Glomerular endothelial cell (primary cell): ENCODE data around the gene WSB1. TPM values are rescaled to one million over a fixed set of nuclear protein-coding genes. Genes with fewer than 3 reads are reported as not detected.
"Not testable (repeated sequence)": the region's sequence is repeated elsewhere in the genome, so short reads cannot be mapped to it uniquely, and the experiment has no call there.

Experiments used
- DNase-seq: peaks from one replicate; pipeline ENCODE4 v3.0.0-alpha.2; 2011; ENCODE audit warnings: low read depth, low spot score; ENCODE audit errors: extremely low read depth
- total RNA-seq: library from RNA; depleted of rRNA; stranded (reverse); fragments of >200 nt; gene quantifications from 2 replicates; pipeline ENCODE4 v1.2.3, GENCODE V29; 2015

Gene WSB1, protein sequence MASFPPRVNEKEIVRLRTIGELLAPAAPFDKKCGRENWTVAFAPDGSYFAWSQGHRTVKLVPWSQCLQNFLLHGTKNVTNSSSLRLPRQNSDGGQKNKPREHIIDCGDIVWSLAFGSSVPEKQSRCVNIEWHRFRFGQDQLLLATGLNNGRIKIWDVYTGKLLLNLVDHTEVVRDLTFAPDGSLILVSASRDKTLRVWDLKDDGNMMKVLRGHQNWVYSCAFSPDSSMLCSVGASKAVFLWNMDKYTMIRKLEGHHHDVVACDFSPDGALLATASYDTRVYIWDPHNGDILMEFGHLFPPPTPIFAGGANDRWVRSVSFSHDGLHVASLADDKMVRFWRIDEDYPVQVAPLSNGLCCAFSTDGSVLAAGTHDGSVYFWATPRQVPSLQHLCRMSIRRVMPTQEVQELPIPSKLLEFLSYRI
- total RNA-seq = 85.3 and 235 TPM in 2 replicates

- DNase-seq = no peak
Observed at GRCh38 chr17:27293898-27294688, at the start of gene WSB1. TSS of gene WSB1 (plus strand) at chr17:27294114. CDS start at chr17:27294396, 282 bp downstream.

GRCh38 chr17:27244491-27245223 lies 49.3 kb upstream of the WSB1 start:
- DNase-seq = no peak

DNA sequence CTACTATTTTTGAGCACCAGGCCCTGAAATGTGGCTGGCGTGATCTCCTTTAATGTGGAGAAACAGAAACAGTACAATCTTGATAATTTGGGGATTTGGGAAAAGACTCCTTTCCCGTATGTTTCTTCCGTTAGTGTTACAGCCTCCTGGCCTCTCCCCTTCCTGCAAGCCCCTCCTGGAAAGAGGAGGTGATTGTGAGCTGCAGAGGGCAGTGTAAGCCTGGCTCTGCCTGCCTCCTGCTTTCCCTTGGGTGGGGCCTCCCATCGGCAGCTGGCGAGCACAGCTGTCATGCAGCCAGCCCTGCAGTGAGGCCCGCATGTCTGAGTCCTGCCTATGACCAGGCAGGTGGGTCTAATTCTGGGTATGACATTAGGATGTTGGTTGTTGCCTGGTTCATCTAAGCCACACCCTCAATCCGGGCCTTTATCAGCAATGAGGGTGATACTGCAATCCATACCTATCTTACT lies 48.7 kb upstream of the WSB1 start:
- DNase-seq = no peak

DNA sequence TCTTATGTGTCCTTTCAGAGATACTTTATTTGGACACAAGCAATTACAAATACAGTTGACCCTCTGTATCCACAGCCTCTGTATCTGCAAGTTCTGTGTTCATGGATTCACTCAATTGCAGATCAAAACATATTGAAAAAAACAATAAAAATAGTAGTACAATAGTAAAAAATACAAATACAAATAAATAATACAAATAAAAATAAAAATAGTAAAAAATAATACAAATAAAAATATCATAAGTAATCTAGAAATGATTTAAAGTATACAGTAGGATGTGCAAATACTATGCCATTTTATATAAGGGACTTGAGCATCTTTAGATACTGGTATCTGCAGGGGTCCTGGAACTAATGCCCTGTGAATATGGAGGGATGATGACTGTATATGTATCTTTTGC lies 47.4 kb upstream of the WSB1 start:
- DNase-seq = no peak

DNA sequence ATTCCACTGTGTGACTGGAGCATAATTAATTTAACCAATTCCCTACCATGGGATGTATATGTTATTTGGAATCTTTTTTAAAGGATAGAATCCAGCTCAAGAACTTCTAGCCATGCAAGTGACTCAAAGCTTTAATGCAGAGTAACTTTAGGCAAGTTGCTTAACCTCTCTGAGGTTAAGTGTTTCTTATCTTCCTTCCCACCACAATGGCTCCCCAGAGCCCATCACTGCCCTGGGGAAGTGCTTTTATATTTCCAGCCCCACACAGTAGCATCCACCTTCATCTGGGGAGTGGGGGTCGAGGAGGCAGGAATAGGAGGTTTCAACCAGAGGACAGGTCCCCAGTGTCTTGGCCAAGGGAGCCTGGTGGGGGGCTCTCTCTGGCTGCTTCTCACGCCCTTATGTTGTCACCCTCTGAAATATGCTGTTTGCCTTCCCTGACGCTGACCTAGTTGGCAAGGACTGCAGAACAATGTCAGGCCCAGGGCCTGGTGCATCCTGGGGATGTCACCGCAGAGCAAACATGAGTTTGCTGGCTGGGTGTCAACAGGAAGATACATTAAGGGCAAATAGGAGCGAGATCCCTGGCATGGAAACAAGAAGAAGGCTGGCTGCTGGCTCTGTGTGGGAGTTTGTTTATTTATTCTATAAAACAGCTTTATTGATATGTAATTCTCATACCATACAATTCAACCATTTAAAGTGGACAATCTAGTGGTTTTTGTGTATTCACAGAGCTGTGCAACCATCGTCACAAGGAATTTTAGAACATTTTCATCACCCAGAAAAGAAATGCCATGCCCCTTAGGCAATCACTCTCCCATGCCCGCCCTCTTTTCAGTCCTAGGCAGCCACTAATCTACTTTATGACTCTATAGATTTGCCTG lies 46.6 kb upstream of the WSB1 start:
- DNase-seq = no peak

- no peak for DNase-seq
Observed at GRCh38 chr17:27247958-27248342, 46.0 kb upstream of the WSB1 start.

DNA sequence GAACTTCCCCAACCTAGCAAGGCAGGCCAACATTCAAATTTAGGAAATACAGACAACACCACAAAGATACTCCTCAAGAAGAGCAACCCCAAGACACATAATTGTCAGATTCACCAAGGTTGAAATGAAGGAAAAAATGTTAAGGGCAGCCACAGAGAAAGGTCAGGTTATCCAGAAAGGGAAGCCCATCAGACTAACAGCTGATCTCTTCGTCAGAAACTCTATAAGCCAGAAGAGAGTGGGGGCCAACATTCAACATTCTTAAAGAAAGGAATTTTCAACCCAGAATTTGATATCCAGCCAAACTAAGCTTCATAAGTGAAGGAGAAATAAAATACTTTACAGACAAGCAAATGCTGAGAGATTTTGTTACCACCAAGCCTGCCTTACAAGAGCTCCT lies 43.1 kb upstream of the WSB1 start:
- not testable (repeated sequence) for DNase-seq

GRCh38 chr17:27254802-27255201 lies 39.1 kb upstream of the WSB1 start:
- DNase-seq = not testable (repeated sequence)

DNA sequence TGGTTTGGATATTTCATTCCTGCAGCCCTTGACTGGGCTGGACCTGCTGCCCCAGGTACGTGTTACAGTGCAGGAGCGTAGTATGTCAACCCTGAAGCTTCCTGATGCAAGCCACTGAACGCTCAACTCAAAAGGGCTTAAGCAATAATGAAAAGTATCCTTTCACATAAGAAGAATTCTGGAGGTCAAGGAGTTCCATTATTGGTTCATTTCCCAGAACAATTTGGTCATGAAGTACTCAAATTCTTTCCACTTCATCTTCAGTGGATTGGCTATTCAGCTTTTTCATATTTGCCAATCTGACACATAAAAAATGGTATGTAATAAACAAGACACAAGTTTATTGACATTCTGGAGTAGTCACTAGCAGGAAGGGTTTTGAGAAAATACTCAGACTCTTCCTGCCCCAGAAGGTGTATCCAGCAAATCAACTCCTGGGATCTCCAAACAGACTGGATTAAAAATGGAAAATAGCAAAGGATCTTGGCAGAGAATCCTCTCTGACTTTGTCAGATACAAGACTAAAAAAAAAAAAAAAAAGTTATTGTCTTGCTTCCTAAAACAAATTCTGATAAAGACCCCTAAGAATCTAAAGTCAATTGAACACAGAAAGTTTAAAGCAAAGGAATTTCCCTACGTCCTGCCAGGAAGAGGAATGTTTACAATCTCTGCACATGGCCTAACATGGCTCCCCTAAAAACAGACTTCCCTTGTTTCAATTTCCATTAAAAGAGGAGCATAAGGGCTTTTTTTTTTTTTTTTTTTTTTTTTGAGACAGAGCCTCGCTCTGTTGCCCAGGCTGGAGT lies 37.5 kb upstream of the WSB1 start:
- DNase-seq = no peak

GRCh38 chr17:27257031-27257357 lies 36.9 kb upstream of the WSB1 start:
- no peak for DNase-seq

GRCh38 chr17:27259356-27259755 lies 34.6 kb upstream of the WSB1 start:
- no peak for DNase-seq

DNA sequence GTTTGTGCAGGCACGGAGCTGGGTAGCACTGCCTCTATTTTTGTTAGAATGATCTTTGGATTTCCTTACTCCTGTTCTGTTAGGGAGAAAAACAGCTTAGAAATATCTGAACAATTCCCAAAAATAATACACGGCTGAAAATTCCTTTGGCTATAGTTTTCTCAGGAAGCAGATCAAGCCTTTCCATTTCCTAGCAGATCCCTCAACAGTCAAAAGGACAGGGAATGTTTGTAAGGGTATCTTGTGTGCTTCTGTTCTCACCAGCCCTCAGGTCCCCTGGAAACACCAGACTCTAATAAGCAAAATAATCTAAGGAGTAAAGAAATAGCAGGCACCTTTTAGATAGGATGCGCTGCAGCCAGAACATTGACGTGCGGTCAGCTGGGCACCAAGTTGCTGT lies 30.5 kb upstream of the WSB1 start:
- DNase-seq = no peak

GRCh38 chr17:27264068-27264812 lies 29.7 kb upstream of the WSB1 start:
- no peak for DNase-seq

GRCh38 chr17:27265333-27265732 lies 28.6 kb upstream of the WSB1 start:
- no peak for DNase-seq

DNA sequence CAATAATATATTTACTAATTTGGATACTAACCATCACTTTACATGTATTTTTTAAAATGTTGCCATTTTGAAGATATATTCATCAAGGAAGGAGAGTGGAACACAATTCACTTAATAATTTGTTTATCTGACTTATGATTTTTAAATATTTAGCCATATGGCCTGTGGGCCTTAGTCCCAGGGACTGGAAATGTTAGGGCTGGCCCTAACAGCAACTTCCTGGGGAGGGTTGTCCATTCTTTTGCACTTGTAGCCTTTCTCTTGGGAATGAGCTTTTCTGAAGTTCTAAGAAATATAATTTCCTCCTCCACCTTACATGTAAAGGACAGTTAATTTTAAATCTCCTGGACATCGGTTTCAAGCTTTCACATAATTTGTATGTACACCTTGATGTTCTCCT lies 27.7 kb upstream of the WSB1 start:
- DNase-seq = no peak

GRCh38 chr17:27268394-27269085 lies 25.4 kb upstream of the WSB1 start:
- no peak for DNase-seq

- no peak for DNase-seq
Observed at GRCh38 chr17:27269201-27269600, 24.7 kb upstream of the WSB1 start.

- no peak for DNase-seq
Observed at GRCh38 chr17:27269974-27270373, 23.9 kb upstream of the WSB1 start.
